Activated CD8-positive, alpha-beta memory T cell treated with anti-CD3 and anti-CD28 coated beads, Interleukin-2, amount 50 U/mL, for 48 hours (primary cell): ENCODE data around the gene TPMT.

ENCODE experiments used
- DNase-seq: peaks from one replicate; pipeline ENCODE4 v3.0.0-alpha.2; 2020

Gene TPMT

GRCh38 chr6:18107061-18107460 is 47.8 kb downstream of the TPMT start:
- no peak for DNase-seq

- DNase-seq, result no peak
Observed at GRCh38 chr6:18102783-18103509, 51.9 kb downstream of the TPMT start.

DNA sequence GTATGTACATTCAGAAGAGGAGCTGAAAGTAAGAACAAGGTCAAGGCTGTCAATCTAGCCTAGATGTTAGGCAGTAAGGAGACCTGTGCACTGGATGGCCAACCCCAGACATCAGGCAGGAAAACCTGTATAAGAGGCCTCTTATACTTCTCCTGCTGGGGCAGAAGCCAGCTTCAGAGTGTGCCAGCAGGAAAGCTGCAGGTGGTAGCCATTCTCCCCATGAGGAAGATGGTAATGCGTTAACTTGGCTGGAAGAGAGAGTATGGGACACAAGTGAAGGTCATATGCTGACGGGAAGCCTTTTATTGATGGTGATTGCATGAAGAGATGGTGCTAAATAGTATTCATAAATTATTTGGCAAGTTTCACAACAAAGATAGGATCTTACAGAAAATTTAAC is 53.0 kb downstream of the TPMT start:
- no peak for DNase-seq

DNA sequence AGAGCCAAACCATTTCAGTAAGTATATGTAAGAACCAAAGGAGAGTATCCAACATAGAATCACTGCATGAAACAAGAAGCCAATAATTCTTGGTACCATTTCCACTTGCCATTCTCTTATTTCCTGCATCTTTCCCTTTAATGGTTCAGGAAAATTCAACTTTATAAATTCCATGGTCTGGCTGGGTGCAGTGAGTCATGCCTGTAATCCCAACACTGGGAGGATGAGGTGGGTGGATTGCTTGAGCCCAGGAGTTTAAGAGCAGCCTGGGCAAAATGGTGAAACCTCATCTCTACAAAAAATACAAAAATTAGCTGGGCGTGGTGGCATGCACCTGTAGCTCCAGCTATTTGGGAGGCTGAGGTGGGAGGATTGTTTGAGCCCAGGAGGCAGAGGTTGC is 53.6 kb downstream of the TPMT start:
- no peak for DNase-seq

- no peak for DNase-seq
Observed at GRCh38 chr6:18100296-18100695, 54.6 kb downstream of the TPMT start.

DNA sequence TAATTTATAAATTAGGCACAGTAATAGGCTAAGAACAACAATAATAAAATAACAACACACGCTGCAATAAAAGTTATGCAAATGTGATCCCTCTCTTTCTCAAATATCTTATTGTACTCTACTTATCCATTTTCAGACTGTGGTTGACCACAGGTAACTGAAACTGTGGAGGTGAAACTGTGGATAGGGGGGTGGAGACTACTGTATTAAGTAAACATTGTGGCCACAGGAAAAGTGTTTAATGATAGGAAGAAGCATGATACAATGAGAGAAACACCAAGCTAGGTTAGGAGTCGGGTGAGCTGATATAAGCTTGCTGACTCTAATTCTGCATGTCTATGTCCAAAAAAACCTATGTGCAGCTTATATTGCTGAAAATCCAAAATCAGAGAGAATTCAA is 55.4 kb downstream of the TPMT start:
- no peak for DNase-seq

DNA sequence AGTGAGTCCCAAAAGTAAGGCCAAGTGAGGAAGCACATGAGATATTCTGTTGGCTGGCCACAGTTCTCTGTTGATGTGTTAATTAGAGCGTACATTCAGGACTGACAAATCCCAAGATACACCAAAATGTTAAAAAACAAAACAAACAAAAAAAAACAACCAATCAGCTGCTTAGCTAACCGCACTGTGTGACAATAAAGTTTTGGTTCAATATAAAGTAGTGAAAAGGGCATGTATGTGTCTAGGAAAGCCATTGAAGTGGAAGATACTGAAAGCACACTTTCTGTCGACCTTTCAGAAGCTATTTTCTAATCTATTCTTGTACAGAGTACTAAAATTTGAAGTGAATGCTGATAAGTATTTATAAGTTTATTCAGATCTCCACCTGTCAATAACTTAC is 58.5 kb downstream of the TPMT start:
- DNase-seq, result no peak

DNA sequence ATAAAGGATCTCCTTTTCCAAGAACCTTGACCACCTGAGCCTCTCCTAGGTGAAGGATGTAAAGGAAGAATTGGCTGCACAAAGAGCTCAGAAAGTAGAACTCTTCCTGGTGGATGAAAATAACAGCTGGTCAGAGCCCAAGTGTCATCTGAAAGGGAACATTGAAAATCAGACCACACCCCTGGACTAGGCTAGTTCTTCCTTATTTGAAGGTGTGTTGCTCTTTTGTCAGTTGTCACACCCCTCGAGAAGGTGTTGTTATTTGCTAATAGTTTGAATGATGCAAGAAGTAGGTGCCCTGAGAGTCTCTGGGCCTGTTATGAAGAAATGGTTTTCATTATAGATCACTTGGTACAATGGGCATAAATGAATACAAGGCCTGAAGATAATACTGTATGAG is 63.5 kb downstream of the TPMT start:
- DNase-seq, result no peak

GRCh38 chr6:18090349-18090786 is 64.5 kb downstream of the TPMT start:
- DNase-seq, result no peak

- no peak for DNase-seq
Observed at GRCh38 chr6:18088419-18089296, 66.2 kb downstream of the TPMT start.

- no peak for DNase-seq
Observed at GRCh38 chr6:18087396-18088165, 67.3 kb downstream of the TPMT start.

- DNase-seq, result no peak
Observed at GRCh38 chr6:18081025-18081668, 73.7 kb downstream of the TPMT start.

GRCh38 chr6:18080544-18080943 is 74.3 kb downstream of the TPMT start:
- DNase-seq, result no peak

- no peak for DNase-seq
Observed at GRCh38 chr6:18078866-18079265, 76.0 kb downstream of the TPMT start.
